Small intestine (tissue), 7 donors: ENCODE data around the gene SH2B3. TPM values are rescaled to one million over a fixed set of nuclear protein-coding genes. Genes with fewer than 3 reads are reported as not detected.
"Not testable (repeated sequence)": the region's sequence is repeated elsewhere in the genome, so short reads cannot be mapped to it uniquely, and the experiment has no call there.

Source experiments
- DNase-seq, 2 donors: peaks; one replicate each; pipeline versions ENCODE4 v3.0.0 to v3.0.0-alpha.2; 2013
- FAIRE-seq: peaks from 2 replicates; lab custom pipeline; 2012; peaks lifted over from hg19 to GRCh38; lab: Jason Lieb, UNC
- H3K27ac ChIP-seq, 3 donors: one replicate each; pipeline ENCODE4 v1.5.1; 2013; ENCODE audit warnings: low read length in 2 of 3, mild to moderate bottlenecking in 2 of 3, control low read depth in 1 of 3, inconsistent platforms in 1 of 3, low read depth in 1 of 3, moderate library complexity in 1 of 3
- H3K27me3 ChIP-seq, 3 donors: one replicate each; pipeline ENCODE4 v1.6.1; 2013; ENCODE audit warnings: low read length in 3 of 3, inconsistent platforms in 1 of 3; ENCODE audit not compliant: control insufficient read depth in 3 of 3, insufficient read depth in 3 of 3
- H3K36me3 ChIP-seq, 3 donors: one replicate each; pipeline ENCODE4 v1.6.1; 2013; ENCODE audit warnings: low read length in 3 of 3, inconsistent platforms in 1 of 3, low read depth in 1 of 3, mild to moderate bottlenecking in 1 of 3, moderate library complexity in 1 of 3; ENCODE audit not compliant: control insufficient read depth in 3 of 3, insufficient read depth in 2 of 3
- H3K4me1 ChIP-seq, 3 donors: one replicate each; pipeline ENCODE4 v1.6.1; 2013; ENCODE audit warnings: low read length in 2 of 3, inconsistent platforms in 1 of 3, low read depth in 1 of 3, mild to moderate bottlenecking in 1 of 3, moderate library complexity in 1 of 3; ENCODE audit not compliant: control insufficient read depth in 3 of 3, insufficient read depth in 2 of 3
- H3K4me3 ChIP-seq, 3 donors: one replicate each; pipeline ENCODE4 v1.5.1; 2013; ENCODE audit warnings: low read length in 3 of 3, control low read depth in 1 of 3, inconsistent platforms in 1 of 3, low read depth in 1 of 3, mild to moderate bottlenecking in 1 of 3, moderate library complexity in 1 of 3
- H3K9me3 ChIP-seq, 2 donors: one replicate each; pipeline ENCODE4 v1.6.1; 2013; ENCODE audit warnings: low read depth in 1 of 2, low read length in 1 of 2; ENCODE audit not compliant: control insufficient read depth in 2 of 2, insufficient read depth in 1 of 2
- WGBS, 3 donors: extraction: QIAGEN DNeasy Blood & Tissue Kit; methylation state at CpG; one replicate each; pipeline ENCODE4 v1.1.7; 2013; 5-methylcytosine and 5-hydroxymethylcytosine counted together
- polyA plus RNA-seq, 4 donors: library from polyadenylated mRNA; stranded (reverse) in 3 of 4; unstranded in 1 of 4; fragments of 200-250 nt in 3 of 4; fragments of 120-200 nt in 1 of 4; gene quantifications; one replicate each; pipeline versions ENCODE4 v1.2.1 to v1.2.3, GENCODE V29; 2013
- donor health status: healthy with polysubstance abuse.
- donor health status: control.
- donor health status: control.
- donor health status: Bipolar disorder and iron deficiency.
- donor health status: healthy.

The SH2B3 gene
- polyA plus RNA-seq, 4 donors, result 0.67 to 14.9 (median 6.9) TPM

DNA sequence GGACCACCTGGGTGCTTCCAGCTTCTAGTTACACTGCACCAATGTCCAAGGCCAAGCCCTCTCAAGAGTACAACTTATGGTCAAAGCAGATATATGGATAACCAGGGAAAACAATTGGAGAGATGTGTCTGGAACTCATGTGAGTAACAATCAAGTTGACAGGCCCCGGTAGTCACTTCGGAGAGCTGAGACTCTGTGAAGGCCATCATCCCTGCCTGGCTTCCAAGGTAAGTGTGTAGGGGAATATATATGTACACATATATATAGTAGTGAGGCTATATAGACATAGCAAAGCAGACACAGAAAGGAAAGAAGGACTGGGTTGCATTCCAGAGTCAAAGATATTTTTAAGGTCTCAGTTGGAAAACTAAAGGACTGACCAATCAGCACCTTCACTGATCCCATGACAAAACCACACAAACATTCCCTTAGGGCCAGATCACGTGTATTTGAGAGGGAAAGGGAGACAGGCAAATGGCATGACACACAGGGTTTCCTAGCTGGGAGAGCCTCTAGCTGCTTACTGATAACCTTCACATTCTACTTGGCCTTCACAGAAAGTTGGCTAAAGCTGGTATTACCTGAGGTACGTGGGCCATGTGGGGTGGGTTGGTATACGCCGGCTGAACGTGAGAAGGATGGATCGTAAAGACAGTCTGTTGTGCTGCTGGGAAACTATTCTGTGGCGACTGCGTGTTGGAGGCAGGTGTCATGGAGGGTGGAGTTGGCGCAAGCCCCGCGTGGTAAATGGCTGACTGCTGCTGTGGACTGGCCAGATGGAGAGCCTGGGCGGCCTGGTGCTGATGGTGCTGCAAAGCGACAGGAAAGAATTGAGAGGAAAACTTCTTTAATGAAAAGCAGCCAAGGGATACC lies 50.0 kb downstream of the SH2B3 start:
- DNase-seq (no peak), FAIRE-seq (no peak)
- H3K9me3 ChIP-seq, result no peaks in the 10 kb centered on the region
- H3K27ac ChIP-seq, result no peak overlapping the region
- H3K4me3 ChIP-seq, result no peak overlapping the region
- 93 to 96% (median 93%) methylated on average over 15 of the region's 15 CpGs for WGBS, 3 donors
- peaks cover 9 to 61% (median 17%) of the 10 kb centered on the region in 3 donors for H3K36me3 ChIP-seq
- H3K4me1 ChIP-seq, result no peaks in the 10 kb centered on the region
- no peaks in the 10 kb centered on the region for H3K27me3 ChIP-seq

DNA sequence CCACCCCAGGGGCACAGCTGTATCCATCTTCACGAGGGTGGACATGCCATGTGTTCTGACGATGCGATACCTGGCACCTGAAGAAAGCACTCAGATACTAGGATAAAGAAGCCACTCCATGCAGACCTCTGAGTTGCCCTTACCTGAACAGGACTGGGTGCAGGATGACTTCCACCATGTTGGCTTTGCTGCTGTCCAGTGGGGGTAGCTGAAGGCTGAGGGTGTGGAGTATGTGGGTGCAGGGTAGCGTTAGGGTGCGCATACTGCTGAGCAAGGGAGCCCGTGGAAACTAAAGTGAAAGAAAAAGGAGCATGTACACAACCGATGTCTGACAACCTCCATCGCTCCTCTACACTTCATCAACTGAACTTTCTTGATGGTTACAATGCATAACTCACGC lies 51.3 kb downstream of the SH2B3 start:
- no peak for FAIRE-seq
- Histone ChIP-seq H3K4me3 (no peak overlapping the region), H3K9me3 (no peaks in the 10 kb centered on the region), H3K27ac (no peak overlapping the region), H3K27me3 (no peaks in the 10 kb centered on the region), H3K4me1 (no peaks in the 10 kb centered on the region), H3K36me3 (peaks cover 9 to 61% (median 17%) of the 10 kb centered on the region in 3 donors)
- WGBS, 3 donors, result 92 to 95% (median 95%) methylated on average over 9 of the region's 9 CpGs
- DNase-seq, result no peak

DNA sequence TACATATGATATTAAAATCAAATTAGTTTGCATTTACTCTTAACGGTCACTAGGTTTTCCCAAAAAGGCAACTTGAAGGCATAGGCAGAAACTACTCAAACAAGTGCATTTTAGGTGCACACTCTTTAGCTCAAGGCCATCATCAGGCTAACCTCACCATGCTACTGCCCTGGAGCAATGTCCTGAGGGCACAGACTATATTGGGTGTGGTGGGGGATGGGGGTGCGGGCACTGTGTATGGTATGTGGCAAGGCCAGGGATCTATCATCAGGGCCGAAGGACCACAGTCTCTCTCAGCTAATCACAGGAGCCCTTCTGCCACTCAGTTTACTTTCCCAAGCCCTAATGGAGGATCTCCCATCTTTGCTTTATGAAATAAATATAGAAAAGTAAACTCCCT lies 51.9 kb downstream of the SH2B3 start:
- Histone ChIP-seq H3K36me3 (peaks cover 9 to 58% (median 17%) of the 10 kb centered on the region in 3 donors), H3K27ac (no peak overlapping the region), H3K4me1 (no peaks in the 10 kb centered on the region), H3K27me3 (no peaks in the 10 kb centered on the region), H3K4me3 (no peak overlapping the region), H3K9me3 (no peaks in the 10 kb centered on the region)
- DNase-seq (no peak), FAIRE-seq (no peak)
- 89 to 98% (median 91%) methylated on average over 3 of the region's 3 CpGs for WGBS, 3 donors

DNA sequence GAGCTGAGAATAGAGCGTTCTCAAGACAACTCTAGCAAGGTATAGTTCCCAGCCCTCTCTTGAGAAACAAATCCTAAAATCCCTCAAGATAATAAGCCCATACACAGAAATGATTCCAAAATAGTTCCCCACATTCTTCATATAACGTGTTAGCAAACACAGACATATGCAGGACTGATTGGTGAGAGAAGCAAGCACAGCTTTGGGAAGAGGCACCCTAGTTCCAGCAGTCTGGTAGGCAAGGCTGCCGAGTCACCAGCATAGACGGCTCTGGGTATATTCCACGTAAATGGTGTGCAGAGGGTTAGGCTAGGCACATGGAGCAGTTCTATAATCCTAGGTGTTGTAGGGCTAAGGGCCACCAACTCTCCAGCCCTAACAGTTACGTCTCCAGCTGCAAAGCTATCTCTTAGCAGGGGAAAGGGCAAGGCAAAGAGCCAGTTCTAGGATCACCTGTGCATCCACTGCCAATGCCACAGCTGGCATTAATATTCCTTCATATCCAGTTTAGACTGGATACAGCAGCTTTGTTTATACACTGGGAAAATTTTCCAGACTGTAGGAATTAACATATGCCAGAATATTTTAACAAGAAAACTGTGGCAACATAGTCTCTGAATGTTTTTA lies 52.9 kb downstream of the SH2B3 start:
- H3K27me3 ChIP-seq, result no peaks in the 10 kb centered on the region
- H3K36me3 ChIP-seq, result peaks cover 12 to 50% (median 18%) of the 10 kb centered on the region in 3 donors
- DNase-seq, result no peak
- no peak for FAIRE-seq
- H3K27ac ChIP-seq, result no peak overlapping the region
- no peaks in the 10 kb centered on the region for H3K9me3 ChIP-seq
- no peak overlapping the region for H3K4me3 ChIP-seq
- H3K4me1 ChIP-seq, result no peaks in the 10 kb centered on the region
- WGBS, 3 donors, result 91 to 92% (median 92%) methylated on average over 6 of the region's 6 CpGs

DNA sequence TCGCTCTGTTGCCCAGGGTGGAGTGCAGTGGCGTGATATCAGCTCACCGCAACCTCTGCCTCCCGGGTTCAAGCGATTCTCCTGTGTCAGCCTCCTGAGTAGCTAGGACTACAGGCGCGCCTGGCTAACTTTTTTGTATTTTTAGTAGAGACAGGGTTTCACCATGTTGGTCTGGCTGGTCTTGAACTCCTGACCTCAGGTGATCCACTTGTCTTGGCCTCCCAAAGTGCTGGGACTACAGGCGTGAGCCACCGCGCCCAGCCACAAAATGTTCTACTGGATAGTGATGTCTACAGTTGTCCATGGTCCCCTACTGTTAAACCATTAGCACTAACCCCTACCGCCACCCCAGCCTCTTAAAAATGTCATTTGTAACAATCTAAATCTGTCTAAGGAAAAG lies 54.4 kb downstream of the SH2B3 start:
- peaks cover 5 to 40% (median 11%) of the 10 kb centered on the region in 3 donors for H3K36me3 ChIP-seq
- WGBS, 3 donors, result 98% methylated on average over 11 of the region's 11 CpGs
- FAIRE-seq, DNase-seq, H3K9me3 ChIP-seq, H3K4me1 ChIP-seq, H3K27ac ChIP-seq, H3K4me3 ChIP-seq, H3K27me3 ChIP-seq: not testable (repeated sequence)

DNA sequence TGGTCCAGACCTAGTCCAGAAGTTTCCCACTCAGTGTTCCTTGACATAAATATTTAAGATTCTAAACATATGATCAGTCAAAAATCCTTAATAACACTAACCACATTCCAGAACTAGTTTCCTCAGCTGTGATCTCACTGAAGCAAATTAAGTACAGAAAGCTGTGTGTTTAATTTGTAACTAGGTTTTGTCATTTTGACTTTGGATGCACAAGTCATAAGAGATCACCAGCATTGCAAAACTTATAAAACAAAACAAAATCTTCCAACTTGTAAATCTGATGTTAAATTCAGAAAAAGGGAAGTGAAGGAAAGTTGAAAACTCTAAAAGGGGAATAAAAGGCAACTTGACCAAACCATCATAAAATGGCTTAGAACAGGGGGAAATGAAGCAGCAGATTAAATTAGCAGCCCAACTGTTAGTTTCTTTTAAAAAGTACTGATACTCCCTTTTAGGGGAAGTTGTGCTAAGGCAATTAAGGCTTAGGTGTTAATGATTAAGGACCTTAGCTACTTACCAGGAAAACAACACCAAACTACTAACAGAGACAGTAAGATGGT lies 56.6 kb downstream of the SH2B3 start:
- no peaks in the 10 kb centered on the region for H3K27me3 ChIP-seq

DNA sequence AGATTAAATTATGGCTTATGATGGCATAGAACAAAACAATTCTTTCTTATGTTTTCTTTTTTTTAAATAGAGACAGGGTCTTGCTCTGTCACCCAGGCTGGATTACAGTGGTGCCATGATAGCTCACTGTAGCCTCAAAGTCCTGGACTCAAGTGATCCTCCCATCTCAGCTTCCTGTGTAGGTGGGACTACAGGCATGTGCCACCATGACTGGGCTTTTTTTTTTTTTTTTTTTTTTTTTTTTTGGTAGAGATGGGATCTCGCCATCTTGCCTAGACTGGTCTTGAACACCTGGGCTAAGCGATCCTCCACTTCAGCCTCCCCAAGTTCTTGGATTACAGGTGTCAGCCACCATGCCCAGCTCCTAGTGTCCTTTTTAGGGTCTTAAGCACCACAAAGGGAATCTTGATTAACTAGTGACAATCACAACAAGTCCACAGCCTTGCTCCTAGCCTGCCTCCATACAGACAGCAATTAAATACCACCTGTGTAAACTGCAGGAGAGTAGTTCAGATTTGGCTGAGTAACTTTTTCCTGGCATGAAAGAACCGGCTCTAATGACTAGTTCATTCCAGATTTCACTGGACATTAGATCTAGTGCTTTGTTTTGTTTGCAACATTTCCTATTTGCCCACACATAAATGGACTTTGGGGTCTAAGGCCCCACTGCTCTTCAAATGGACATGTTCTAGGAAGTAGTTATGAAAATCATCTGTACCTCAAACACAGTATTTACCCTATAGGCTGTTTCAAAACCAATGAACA lies 61.6 kb downstream of the SH2B3 start:
- Histone ChIP-seq H3K4me1 (no peaks in the 10 kb centered on the region), H3K27me3 (no peaks in the 10 kb centered on the region), H3K9me3 (no peaks in the 10 kb centered on the region), H3K27ac (peak overlapping the region in 2 of 3 donors; percentile 14 to 43), H3K4me3 (no peak overlapping the region), H3K36me3 (peaks cover 5 to 27% (median 17%) of the 10 kb centered on the region in 3 donors)
- WGBS, 3 donors, result 83 to 90% (median 85%) methylated on average over 3 of the region's 3 CpGs
- DNase-seq (no peak), FAIRE-seq (no peak)

More for the DNA sequence above, 56.6 kb downstream of the SH2B3 start:
- FAIRE-seq (no peak), DNase-seq (no peak)
- Histone ChIP-seq H3K36me3 (peaks cover 2 to 31% (median 4%) of the 10 kb centered on the region in 3 donors), H3K4me1 (no peaks in the 10 kb centered on the region), H3K27ac (no peak overlapping the region), H3K9me3 (no peaks in the 10 kb centered on the region), H3K4me3 (no peak overlapping the region)

DNA sequence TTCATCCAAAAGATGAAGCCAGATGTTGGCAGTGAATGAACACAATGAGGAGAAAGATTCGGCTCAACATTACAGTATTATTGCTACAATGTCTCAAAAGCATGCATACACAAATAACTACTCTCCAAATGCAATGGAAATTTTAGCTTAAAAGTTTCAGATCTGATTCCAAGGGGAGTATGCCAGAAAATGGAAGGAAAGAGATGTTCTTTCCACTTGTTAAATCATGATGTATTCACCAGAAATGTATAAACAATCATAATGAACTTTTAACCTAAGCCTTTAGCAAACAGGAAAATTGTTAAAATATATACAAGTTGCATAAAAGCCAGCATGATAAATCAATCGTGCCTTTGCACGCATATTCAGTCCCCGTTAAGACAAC lies 62.1 kb downstream of the SH2B3 start:
- peak overlapping the region in 2 of 3 donors; percentile 14 to 43 for H3K27ac ChIP-seq
- no peaks in the 10 kb centered on the region for H3K9me3 ChIP-seq
- no peak for FAIRE-seq
- 52 to 96% (median 85%) methylated on average over 4 of the region's 4 CpGs for WGBS, 3 donors
- no peak for DNase-seq
- no peaks in the 10 kb centered on the region for H3K27me3 ChIP-seq
- peaks cover 5 to 31% (median 17%) of the 10 kb centered on the region in 3 donors for H3K36me3 ChIP-seq
- no peak overlapping the region for H3K4me3 ChIP-seq
- H3K4me1 ChIP-seq, result no peaks in the 10 kb centered on the region
